Adipose tissue (tissue), 3 donors: Measurements from ENCODE around the gene STEAP3. TPM values are rescaled to one million over a fixed set of nuclear protein-coding genes. Genes with fewer than 3 reads are reported as not detected.

Source experiments
- H3K27ac ChIP-seq: one replicate; pipeline ENCODE4 v1.5.1; 2013; ENCODE audit warnings: low read depth, low read length
- WGBS, 3 donors: extraction: QIAGEN DNeasy Blood & Tissue Kit; methylation state at CpG; one replicate each; pipeline ENCODE4 v1.1.7; 2013; 5-methylcytosine and 5-hydroxymethylcytosine counted together
- polyA plus RNA-seq, 3 donors: library from polyadenylated mRNA; stranded (reverse); fragments of 200-250 nt; gene quantifications; one replicate each; pipeline ENCODE4 v1.2.3, GENCODE V29; 2013
- donor health status: healthy with polysubstance abuse.
- donor health status: Bipolar disorder and iron deficiency.
- donor health status: healthy.

The STEAP3 gene
- polyA plus RNA-seq, 3 donors = 1.6 to 22.0 (median 14.8) TPM

- H3K27ac ChIP-seq = no peak overlapping the region
- 57 to 72% (median 59%) methylated on average over 2 of the region's 2 CpGs for WGBS, 3 donors
Observed at GRCh38 chr2:119253114-119253702, 29.6 kb downstream of the STEAP3 start.

- WGBS, 3 donors = 83 to 93% (median 90%) methylated on average over 14 of the region's 14 CpGs
- H3K27ac ChIP-seq = no peak overlapping the region
Observed at GRCh38 chr2:119253760-119254600, 30.3 kb downstream of the STEAP3 start.

DNA sequence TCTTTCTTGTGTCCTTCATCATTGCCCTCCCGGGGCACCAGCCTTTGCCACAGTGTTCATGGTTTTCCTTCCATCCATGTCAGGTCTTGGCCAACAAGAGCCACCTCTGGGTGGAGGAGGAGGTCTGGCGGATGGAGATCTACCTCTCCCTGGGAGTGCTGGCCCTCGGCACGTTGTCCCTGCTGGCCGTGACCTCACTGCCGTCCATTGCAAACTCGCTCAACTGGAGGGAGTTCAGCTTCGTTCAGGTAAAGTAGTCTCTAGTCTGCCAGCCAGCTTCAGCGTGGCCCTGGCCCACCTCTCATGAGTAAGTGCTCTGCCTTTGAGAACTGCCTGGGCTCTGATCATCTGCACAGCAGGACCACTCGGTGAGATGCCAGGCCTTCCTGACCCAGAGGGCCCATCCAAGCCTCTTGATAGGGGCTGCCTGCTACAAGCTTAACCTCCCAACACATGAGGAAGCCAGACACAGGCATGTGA, 31.0 kb downstream of the STEAP3 start:
- H3K27ac ChIP-seq = no peak overlapping the region
- WGBS, 3 donors = 91 to 97% (median 94%) methylated on average over 10 of the region's 10 CpGs

- 52 to 67% (median 56%) methylated on average over 12 of the region's 12 CpGs for WGBS, 3 donors
- H3K27ac ChIP-seq = no peak overlapping the region
Observed at GRCh38 chr2:119255760-119256581, 32.3 kb downstream of the STEAP3 start.

DNA sequence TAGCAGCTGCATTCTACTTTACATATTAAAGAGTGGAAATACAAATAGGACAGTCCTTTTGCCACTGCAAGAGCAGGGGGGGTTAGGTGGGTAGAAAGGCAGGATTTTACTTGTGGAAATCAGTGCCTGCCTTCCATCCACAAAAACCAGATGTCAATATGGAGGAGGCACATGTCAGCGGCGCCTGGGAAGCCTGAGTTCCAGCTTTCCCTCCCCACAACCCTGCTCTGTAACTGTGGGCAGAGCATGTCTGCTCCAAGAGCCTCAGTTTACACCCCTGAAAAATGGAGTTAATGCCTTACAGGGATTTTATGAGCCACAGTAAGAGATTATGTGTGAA, 32.9 kb downstream of the STEAP3 start:
- H3K27ac ChIP-seq = no peak overlapping the region
- WGBS, 3 donors = 80 to 89% (median 85%) methylated on average over 2 of the region's 2 CpGs

- no peak overlapping the region for H3K27ac ChIP-seq
- 91 to 95% (median 94%) methylated on average over 9 of the region's 9 CpGs for WGBS, 3 donors
Observed at GRCh38 chr2:119257198-119257597, 33.6 kb downstream of the STEAP3 start.

GRCh38 chr2:119259296-119259860, 35.7 kb downstream of the STEAP3 start:
- WGBS, 3 donors = 73 to 87% (median 85%) methylated on average over 5 of the region's 5 CpGs
- no peak overlapping the region for H3K27ac ChIP-seq

DNA sequence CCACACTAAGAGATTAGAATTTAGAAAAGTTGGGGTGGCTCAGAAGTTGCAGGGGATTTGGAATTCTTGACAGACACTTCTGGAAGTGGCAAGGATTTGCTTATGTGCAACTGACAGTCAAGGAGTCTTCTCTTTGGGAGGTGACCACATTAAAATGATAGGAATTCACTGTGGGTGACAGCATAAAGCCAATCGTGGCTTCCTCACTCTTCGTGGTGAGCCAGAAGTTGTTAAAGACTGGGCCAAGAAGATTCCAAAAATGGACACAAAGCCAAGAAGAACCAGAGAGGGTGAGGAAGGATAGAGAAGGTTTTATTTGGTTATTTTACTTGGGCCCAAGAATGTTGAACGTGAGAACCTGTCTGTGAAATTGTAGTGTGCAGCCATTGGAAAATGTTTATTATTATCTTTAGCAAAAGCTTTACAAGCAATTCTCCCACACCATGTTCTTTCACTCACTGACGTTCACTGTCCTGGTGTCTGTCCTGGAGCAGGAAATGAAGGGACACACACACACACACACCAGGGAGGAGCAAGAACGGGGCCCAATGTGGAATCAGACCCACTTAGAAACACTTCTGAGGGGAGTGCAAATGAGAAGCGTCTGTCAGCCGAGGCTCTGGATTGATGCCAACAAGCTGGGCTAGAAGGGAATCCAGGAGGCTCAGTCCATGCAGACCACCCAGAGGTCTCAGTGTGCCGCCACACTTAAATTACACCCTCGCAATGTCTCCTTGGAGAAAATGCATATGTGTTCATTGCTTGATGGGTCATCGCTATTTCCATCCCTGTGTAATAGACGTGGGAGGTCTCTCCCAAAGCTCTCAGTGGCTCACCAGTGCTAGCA, 37.2 kb downstream of the STEAP3 start:
- WGBS, 3 donors = 69 to 82% (median 72%) methylated on average over 11 of the region's 11 CpGs
- H3K27ac ChIP-seq = no peak overlapping the region

DNA sequence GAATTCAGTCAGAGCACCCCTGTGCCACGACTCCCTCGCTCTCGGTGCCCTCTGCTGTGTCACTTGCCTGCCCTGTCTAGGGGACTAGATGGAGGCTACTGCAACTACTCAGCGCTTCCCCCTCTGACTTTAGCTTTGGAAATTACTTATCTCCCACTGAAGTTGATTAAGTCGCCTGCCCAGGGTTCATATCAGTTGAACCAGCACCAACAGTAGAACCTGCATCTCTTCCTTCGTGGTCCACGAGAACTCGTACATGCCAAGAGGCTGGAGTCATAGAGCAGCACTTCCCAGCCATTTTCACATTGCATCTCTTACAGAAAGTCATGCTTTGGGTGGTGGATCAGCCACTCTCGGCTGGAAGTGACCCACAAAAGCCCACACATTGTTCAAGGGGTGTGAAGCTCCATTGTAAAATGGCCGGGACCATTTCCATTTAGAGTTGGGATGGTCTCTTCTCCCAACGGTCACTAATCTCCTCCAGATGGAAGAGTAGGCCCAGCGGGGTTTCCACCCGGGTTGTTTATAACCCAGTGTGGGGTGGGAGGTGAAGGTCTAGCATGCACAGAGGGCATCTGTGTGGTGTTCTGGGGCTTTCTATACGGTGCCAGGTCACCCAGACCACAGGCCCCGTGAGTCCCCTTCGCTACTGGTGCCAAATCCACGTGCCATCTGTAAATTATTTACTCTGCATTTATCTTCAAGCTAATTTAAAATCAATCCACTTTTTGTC, 38.0 kb downstream of the STEAP3 start:
- 72 to 91% (median 90%) methylated on average over 17 of the region's 17 CpGs for WGBS, 3 donors
- H3K27ac ChIP-seq = no peak overlapping the region

- no peak overlapping the region for H3K27ac ChIP-seq
Observed at GRCh38 chr2:119263025-119263424, 39.4 kb downstream of the STEAP3 start.

GRCh38 chr2:119263656-119264055, 40.0 kb downstream of the STEAP3 start:
- 50 to 54% (median 50%) methylated on average over 5 of the region's 5 CpGs for WGBS, 3 donors

More at GRCh38 chr2:119263025-119263424, 39.4 kb downstream of the STEAP3 start:
- 92 to 95% (median 92%) methylated on average over 23 of the region's 23 CpGs for WGBS, 3 donors

GRCh38 chr2:119264781-119265692, 41.4 kb downstream of the STEAP3 start:
- no peak overlapping the region for H3K27ac ChIP-seq
- 60 to 65% (median 63%) methylated on average over 13 of the region's 13 CpGs for WGBS, 3 donors

More at GRCh38 chr2:119263656-119264055, 40.0 kb downstream of the STEAP3 start:
- H3K27ac ChIP-seq = no peak overlapping the region

DNA sequence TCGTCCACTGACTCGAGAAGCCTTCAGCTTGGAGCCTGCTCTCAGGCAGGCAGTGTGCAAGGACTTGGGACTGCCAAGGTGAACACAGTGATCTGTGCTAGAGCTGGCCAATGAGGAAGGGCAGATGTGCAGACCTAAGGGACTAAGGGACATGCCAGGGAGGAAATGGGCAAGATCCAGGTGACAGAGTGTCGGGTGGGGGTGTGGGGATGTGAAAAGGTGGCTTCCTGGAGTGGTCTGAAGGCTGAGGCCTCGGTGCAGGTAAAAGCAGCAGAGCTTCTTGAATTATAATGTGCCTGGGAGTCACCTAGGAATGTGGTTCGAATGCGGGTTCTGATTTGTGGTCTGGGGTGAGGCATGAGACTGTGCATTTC, 42.0 kb downstream of the STEAP3 start:
- H3K27ac ChIP-seq = no peak overlapping the region
- WGBS, 3 donors = 92 to 94% (median 94%) methylated on average over 6 of the region's 6 CpGs

DNA sequence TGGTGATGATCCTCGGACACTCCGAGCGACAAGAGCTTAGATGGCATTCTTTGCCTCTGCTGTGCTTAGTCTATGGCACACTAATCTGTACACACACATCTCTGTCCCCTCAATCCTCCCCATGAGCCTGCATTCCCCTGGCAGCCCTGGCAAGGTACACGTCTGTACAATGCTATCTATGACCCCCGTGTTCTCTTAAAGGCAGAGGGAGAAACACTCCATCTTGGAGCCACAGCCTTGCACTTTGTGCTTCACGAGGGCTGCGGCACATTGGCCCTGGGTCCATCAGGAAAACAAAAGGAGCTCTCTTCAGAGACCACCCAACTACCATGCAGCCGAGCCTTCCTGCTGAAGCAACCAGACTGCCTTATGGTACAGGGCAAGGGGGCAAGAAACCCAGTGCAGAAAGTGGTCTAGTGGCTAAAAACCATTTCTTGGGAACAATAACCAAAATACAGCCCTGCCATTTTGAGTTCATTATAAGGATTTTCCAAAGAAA, 42.5 kb downstream of the STEAP3 start:
- WGBS, 3 donors = 90 to 95% (median 93%) methylated on average over 8 of the region's 8 CpGs
- no peak overlapping the region for H3K27ac ChIP-seq

DNA sequence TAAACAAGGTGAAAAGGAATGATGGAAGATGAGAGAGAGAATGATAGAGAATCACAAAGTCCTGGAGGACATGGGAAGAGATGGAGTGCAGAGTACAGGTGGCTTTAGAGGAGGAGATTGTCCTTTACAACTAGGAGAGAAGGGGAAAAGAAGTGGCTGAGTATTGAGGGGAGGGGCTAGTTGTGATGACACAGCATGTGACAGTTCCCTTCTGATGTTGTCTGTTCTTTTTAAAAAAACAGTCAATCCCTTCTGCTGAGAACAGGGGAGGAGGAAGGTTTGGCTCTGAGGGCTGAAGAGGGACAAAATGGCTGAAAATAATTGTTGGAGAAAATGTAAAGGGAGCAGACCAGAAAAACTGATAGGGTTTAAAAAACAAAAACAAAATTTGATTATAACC, 44.0 kb downstream of the STEAP3 start:
- H3K27ac ChIP-seq = no peak overlapping the region

DNA sequence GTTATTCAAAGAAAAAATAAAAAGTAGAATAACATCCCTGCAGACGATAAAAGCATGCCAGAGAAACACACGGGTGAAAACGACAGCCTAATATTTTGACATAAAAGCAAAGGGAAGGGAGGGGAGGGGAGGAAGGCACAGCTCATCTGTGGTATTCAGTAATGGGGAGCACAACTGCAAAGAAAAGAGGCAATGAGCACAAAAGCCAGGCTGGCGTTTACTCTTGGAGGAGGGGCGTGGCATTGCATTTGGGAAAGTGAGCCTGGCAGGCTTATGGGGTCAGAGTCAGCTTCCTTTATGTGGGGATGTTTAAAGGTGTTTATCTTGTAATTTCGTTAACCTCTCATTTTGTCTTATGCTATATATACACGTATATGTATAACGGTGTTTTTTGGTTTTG, 53.2 kb downstream of the STEAP3 start:
- 67 to 73% (median 69%) methylated on average over 8 of the region's 8 CpGs for WGBS, 3 donors
- no peak overlapping the region for H3K27ac ChIP-seq
